Spleen (tissue), 11 donors: ENCODE measurements around the gene EDIL3. TPM values are rescaled to one million over a fixed set of nuclear protein-coding genes. Genes with fewer than 3 reads are reported as not detected.

Source experiments
- DNase-seq: peaks from one replicate; pipeline ENCODE4 v3.0.0-alpha.2; 2020
- H3K27ac ChIP-seq, 8 donors: fragments of 200-600 bp; sonication (generic) in 7 of 8; 1 replicate in 4 of 8; 2 replicates in 4 of 8; pipeline versions ENCODE4 v1.5.0 to v1.8.0; 2016 to 2021; ENCODE audit warnings: inconsistent platforms in 4 of 8, mild to moderate bottlenecking in 4 of 8, moderate library complexity in 1 of 8
- H3K27me3 ChIP-seq, 7 donors: fragments of 200-600 bp; sonication (generic) in 6 of 7; replicated peaks in 1 of 7; 1 replicate in 4 of 7; 2 replicates in 3 of 7; pipeline versions ENCODE4 v1.5.0 to v1.8.0; 2016 to 2021; ENCODE audit warnings: inconsistent platforms in 3 of 7, mild to moderate bottlenecking in 1 of 7
- H3K36me3 ChIP-seq, 6 donors: fragments of 200-600 bp; sonication (generic) in 5 of 6; 1 replicate in 4 of 6; 2 replicates in 2 of 6; pipeline versions ENCODE4 v1.5.0 to v1.8.0; 2016 to 2021; ENCODE audit warnings: inconsistent platforms in 2 of 6
- H3K4me1 ChIP-seq, 6 donors: fragments of 200-600 bp; sonication (generic) in 5 of 6; 1 replicate in 3 of 6; 2 replicates in 3 of 6; pipeline versions ENCODE4 v1.5.0 to v1.8.0; 2016 to 2021; ENCODE audit warnings: inconsistent platforms in 3 of 6
- H3K4me3 ChIP-seq, 8 donors: fragments of 200-600 bp; sonication (generic) in 7 of 8; 1 replicate in 4 of 8; 2 replicates in 4 of 8; pipeline versions ENCODE4 v1.5.0 to v1.8.0; 2016 to 2021; ENCODE audit warnings: inconsistent platforms in 4 of 8, mild to moderate bottlenecking in 4 of 8, moderate library complexity in 2 of 8
- H3K9me3 ChIP-seq, 8 donors: fragments of 200-600 bp; sonication (generic) in 7 of 8; 1 replicate in 4 of 8; 2 replicates in 4 of 8; pipeline versions ENCODE4 v1.5.0 to v1.8.0; 2016 to 2021; ENCODE audit warnings: inconsistent platforms in 4 of 8
- POLR2A ChIP-seq, 3 donors: fragments of 450-650 bp; IDR thresholded peaks; one replicate each; pipeline ENCODE4 v1.5.1; 2017; ENCODE audit warnings: antibody characterized with exemption in 3 of 3, mild to moderate bottlenecking in 1 of 3
- POLR2AphosphoS5 ChIP-seq, 3 donors: sonication (generic); formaldehyde crosslinking; IDR thresholded peaks; one replicate each; pipeline ENCODE4 v1.5.1; 2017; ENCODE audit warnings: antibody characterized with exemption in 3 of 3
- WGBS, 5 donors: extraction: QIAGEN DNeasy Blood & Tissue Kit in 3 of 5; methylation state at CpG; one replicate each; pipeline versions ENCODE4 v1.1.5 to v1.1.7; 2013 to 2018; 5-methylcytosine and 5-hydroxymethylcytosine counted together
- intact Hi-C: fragments of 100-400 bp; cut with DNase I; formaldehyde crosslinking; loops from one replicate; pipeline ENCODE4 v1.15.0; 2023; ENCODE audit warnings: low total_unique reads
- polyA plus RNA-seq, 3 donors: library from polyadenylated mRNA; stranded (reverse); fragments of 200-250 nt; gene quantifications; one replicate each; pipeline ENCODE4 v1.2.1, GENCODE V29; 2013
- total RNA-seq, 7 donors: library from RNA; depleted of rRNA in 3 of 7; stranded (reverse); fragments of >200 nt in 3 of 7; fragmentation: NEBNext Ultra II Directional in 4 of 7; extraction: Animal tissue kit (Norgen Biotek cat#: 25700) in 4 of 7; gene quantifications; one replicate each; pipeline versions ENCODE4 v1.1.0 to v1.2.1, GENCODE V29; 2016 to 2021
- TF ChIP-seq, protein P1 (sequence below), 11 experiments: fragments of 200-600 bp in 7 of 11; fragments of 450-650 bp in 4 of 11; sonication (generic) in 4 of 11; IDR thresholded peaks in 8 of 11; conservative IDR thresholded peaks in 3 of 11; 1 replicate in 7 of 11; 2 replicates in 4 of 11; pipeline versions ENCODE4 v1.4.0 to v1.8.0; 2016 to 2021; ENCODE audit warnings: antibody characterized with exemption in 11 of 11, inconsistent platforms in 4 of 11, mild to moderate bottlenecking in 1 of 11
- donor health status: healthy with polysubstance abuse.
- donor health status: DM: no; HTN: no; CAD: no; lungs with moderate emphysema.
- donor health status: DM: no; HTN: no; CAD: no.
- donor health status: Bipolar disorder and iron deficiency.
- donor health status: healthy.
- donor health status: DM: no; HTN: no; CAD: no.
- donor health status: DM: yes; HTN: yes; CAD: no.

Gene EDIL3
- total and polyA plus RNA-seq, 10 donors, result 0.61 to 2.9 (median 2.1) TPM

DNA sequence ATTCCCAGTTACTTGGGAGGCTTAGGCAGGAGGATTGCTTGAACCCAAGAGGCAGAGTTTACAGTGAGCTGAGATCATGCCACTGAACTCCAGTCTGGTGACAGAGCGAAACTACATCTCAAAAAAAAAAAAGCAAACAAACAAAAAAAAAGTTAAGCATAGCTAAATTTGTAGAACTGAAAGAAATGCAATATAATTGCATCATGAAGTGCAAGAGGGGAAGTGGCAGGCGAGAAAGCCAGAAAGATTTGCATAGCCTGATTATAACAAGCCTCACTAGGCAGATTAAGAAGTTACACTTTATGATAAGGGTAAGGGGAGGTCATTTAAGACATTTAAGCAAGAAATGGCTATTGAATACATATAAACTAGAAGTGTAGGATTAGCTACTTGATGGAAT is 187.1 kb downstream of the EDIL3 start:
- H3K36me3 ChIP-seq, result no peaks in the 10 kb centered on the region
- TF ChIP-seq, protein P1, sequence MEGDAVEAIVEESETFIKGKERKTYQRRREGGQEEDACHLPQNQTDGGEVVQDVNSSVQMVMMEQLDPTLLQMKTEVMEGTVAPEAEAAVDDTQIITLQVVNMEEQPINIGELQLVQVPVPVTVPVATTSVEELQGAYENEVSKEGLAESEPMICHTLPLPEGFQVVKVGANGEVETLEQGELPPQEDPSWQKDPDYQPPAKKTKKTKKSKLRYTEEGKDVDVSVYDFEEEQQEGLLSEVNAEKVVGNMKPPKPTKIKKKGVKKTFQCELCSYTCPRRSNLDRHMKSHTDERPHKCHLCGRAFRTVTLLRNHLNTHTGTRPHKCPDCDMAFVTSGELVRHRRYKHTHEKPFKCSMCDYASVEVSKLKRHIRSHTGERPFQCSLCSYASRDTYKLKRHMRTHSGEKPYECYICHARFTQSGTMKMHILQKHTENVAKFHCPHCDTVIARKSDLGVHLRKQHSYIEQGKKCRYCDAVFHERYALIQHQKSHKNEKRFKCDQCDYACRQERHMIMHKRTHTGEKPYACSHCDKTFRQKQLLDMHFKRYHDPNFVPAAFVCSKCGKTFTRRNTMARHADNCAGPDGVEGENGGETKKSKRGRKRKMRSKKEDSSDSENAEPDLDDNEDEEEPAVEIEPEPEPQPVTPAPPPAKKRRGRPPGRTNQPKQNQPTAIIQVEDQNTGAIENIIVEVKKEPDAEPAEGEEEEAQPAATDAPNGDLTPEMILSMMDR (IDR thresholded peaks at IDR 0.05 in 8 of 11, conservative IDR thresholded peaks at IDR 0.05 in 3 of 11), result no peak
- no peak for TF ChIP-seq POLR2A (IDR thresholded peaks at IDR 0.05)
- no peak for TF ChIP-seq POLR2AphosphoS5 (IDR thresholded peaks at IDR 0.05)
- no peak overlapping the region for H3K27ac ChIP-seq
- no peak overlapping the region for H3K4me3 ChIP-seq
- no peak for DNase-seq
- no peaks in the 10 kb centered on the region for H3K27me3 ChIP-seq
- intact Hi-C loops, result no loop called here
- no peaks in the 10 kb centered on the region for H3K9me3 ChIP-seq
- H3K4me1 ChIP-seq, result no peaks in the 10 kb centered on the region
- 57 to 79% (median 68%) methylated on average over 2 of the region's 2 CpGs for WGBS, 5 donors

DNA sequence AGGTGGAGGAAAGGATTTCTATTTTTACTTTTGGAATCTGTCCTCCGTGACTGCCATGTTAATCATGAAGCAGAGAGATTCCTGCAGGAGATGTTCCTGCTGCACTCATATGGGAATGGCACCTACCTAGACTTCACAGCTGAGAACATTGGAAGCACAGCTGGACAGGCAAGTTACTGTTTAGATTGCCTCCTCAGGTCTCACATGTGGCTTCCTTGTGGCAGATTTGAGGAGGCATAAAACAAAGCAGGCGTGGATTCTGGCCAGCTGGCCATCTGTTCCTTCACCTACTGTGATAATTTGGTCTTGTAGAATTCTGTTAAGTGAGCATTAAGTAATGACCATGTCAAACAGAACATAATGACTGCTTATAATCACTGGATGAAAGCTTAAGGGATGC is 193.4 kb downstream of the EDIL3 start:
- H3K27ac ChIP-seq, result no peak overlapping the region
- intact Hi-C loops, result no loop called here
- H3K4me1 ChIP-seq, result no peaks in the 10 kb centered on the region
- H3K4me3 ChIP-seq, result no peak overlapping the region
- no peak for TF ChIP-seq POLR2AphosphoS5 (IDR thresholded peaks at IDR 0.05)
- TF ChIP-seq, protein P1 (IDR thresholded peaks at IDR 0.05 in 8 of 11, conservative IDR thresholded peaks at IDR 0.05 in 3 of 11), result no peak
- no peak for TF ChIP-seq POLR2A (IDR thresholded peaks at IDR 0.05)
- no peaks in the 10 kb centered on the region for H3K9me3 ChIP-seq
- H3K27me3 ChIP-seq, result no peaks in the 10 kb centered on the region
- DNase-seq, result no peak
- H3K36me3 ChIP-seq, result no peaks in the 10 kb centered on the region
- 56 to 73% (median 71%) methylated on average over 2 of the region's 2 CpGs for WGBS, 5 donors

- H3K27ac ChIP-seq, result no peak overlapping the region
- H3K4me1 ChIP-seq, result no peaks in the 10 kb centered on the region
- H3K36me3 ChIP-seq, result no peaks in the 10 kb centered on the region
- H3K4me3 ChIP-seq, result no peak overlapping the region
- H3K27me3 ChIP-seq, result no peaks in the 10 kb centered on the region
- no peaks in the 10 kb centered on the region for H3K9me3 ChIP-seq
- no peak for TF ChIP-seq POLR2AphosphoS5 (IDR thresholded peaks at IDR 0.05)
- no peak for DNase-seq
- WGBS, 5 donors, result 80 to 94% (median 89%) methylated on average over 1 of the region's 1 CpG
- intact Hi-C loops, result no loop called here
Measured at GRCh38 chr5:84184857-84185256, 199.8 kb downstream of the EDIL3 start.

DNA sequence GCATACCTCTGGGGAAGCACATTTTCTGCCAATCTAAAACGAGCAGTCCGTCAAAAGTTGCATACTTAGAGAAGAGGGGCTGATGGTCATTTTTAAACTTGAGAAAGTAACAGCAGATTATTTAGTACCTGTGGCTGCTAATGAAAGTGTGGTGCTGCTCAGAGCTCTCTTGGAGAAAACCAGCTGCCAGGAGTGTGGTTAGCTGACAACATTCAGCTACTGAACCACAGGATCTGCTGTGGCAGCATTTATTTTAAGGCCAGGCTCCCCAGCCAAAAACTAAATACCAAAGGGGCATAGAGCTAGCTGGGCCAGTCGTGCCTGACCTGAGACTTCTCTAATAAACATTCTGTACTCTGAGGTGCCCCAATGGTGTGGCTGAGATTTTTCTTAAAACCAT is 203.6 kb downstream of the EDIL3 start:
- H3K9me3 ChIP-seq, result no peaks in the 10 kb centered on the region
- WGBS, 5 donors, result 58 to 82% (median 68%) methylated on average over 3 of the region's 3 CpGs
- intact Hi-C loops, result no loop called here
- no peaks in the 10 kb centered on the region for H3K27me3 ChIP-seq
- DNase-seq, result no peak
- TF ChIP-seq POLR2A (IDR thresholded peaks at IDR 0.05) (no peak), POLR2AphosphoS5 (IDR thresholded peaks at IDR 0.05) (no peak)
- TF ChIP-seq, protein P1 (IDR thresholded peaks at IDR 0.05 in 8 of 11, conservative IDR thresholded peaks at IDR 0.05 in 3 of 11), result no peak
- H3K36me3 ChIP-seq, result no peaks in the 10 kb centered on the region
- H3K4me1 ChIP-seq, result no peaks in the 10 kb centered on the region
- H3K4me3 ChIP-seq, result no peak overlapping the region
- no peak overlapping the region for H3K27ac ChIP-seq

DNA sequence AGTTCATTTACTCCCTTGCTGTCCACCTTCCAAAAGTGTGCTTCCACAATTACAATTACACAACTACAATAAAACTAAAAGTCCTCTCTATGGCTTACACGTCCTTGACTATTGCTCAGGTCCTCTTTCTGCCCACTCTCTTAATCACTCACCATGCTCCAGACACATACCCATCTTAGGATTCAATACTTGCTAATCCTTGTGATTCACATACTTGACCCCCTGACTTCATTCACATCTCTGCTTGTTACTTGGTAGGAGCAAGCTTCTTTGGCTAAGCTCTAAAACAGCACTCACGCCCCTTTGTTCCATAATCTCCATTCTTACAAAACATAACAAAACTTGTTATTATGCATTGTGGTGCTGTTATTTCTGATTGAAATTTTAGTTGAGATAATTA is 215.8 kb downstream of the EDIL3 start:
- H3K9me3 ChIP-seq, result no peaks in the 10 kb centered on the region
- H3K36me3 ChIP-seq, result no peaks in the 10 kb centered on the region
- intact Hi-C loops, result no loop called here
- no peak for TF ChIP-seq POLR2A (IDR thresholded peaks at IDR 0.05)
- TF ChIP-seq POLR2AphosphoS5 (IDR thresholded peaks at IDR 0.05), result no peak
- TF ChIP-seq, protein P1 (IDR thresholded peaks at IDR 0.05 in 8 of 11, conservative IDR thresholded peaks at IDR 0.05 in 3 of 11), result no peak
- no peaks in the 10 kb centered on the region for H3K27me3 ChIP-seq
- no peak overlapping the region for H3K27ac ChIP-seq
- no peak overlapping the region for H3K4me3 ChIP-seq
- no peak for DNase-seq
- H3K4me1 ChIP-seq, result no peaks in the 10 kb centered on the region
- WGBS, 5 donors, result 81 to 94% (median 86%) methylated on average over 2 of the region's 2 CpGs
